K562 (cell line): ENCODE measurements around the gene DNAJB1. TPM values are rescaled to one million over a fixed set of nuclear protein-coding genes. Genes with fewer than 3 reads are reported as not detected.
A peak's percentile ranks its signal among the peaks of the same experiment; 100 is the strongest.

Source experiments
- ATF1 ChIP-seq, 2 experiments: fragments of 450-650 bp in 1 of 2; IDR thresholded peaks; 2 replicates each; pipeline ENCODE4 v1.6.1; 2016; ENCODE audit warnings: missing compliant biosample characterization in 1 of 2, missing genetic modification characterization in 1 of 2
- CBFA2T3 ChIP-seq: fragments of 450-650 bp; IDR thresholded peaks from 2 replicates; pipeline ENCODE4 v1.6.1; 2017
- GABPB1 ChIP-seq: sonication (generic); formaldehyde crosslinking; IDR thresholded peaks from 2 replicates; pipeline ENCODE4 v1.8.0; 2022; ENCODE audit warnings: mild to moderate bottlenecking, missing genetic modification reagents
- HMGN3 ChIP-seq: IDR thresholded peaks from 2 replicates; pipeline ENCODE4 v1.6.1; 2011; ENCODE audit warnings: borderline replicate concordance, low read depth, mild to moderate bottlenecking, mixed read lengths, low read length; ENCODE audit not compliant: insufficient read length; ENCODE audit errors: extremely low read depth
- MCM2 ChIP-seq: fragments of 450-650 bp; IDR thresholded peaks from 2 replicates; pipeline ENCODE4 v1.6.1; 2017; ENCODE audit warnings: low read depth, mild to moderate bottlenecking
- NFIX ChIP-seq: fragments of 250-450 bp; sonication (Bioruptor Pico); IDR thresholded peaks from 2 replicates; pipeline ENCODE4 v1.4.0; 2020; ENCODE audit warnings: low read depth, mild to moderate bottlenecking, moderate library complexity
- RBM14 ChIP-seq: fragments of 200-400 bp; formaldehyde crosslinking; IDR thresholded peaks from 2 replicates; pipeline ENCODE4 v1.6.1; 2018; ENCODE audit warnings: low read depth, mild to moderate bottlenecking, low read length, moderate library complexity, borderline replicate concordance; ENCODE audit not compliant: insufficient read depth
- SAFB2 ChIP-seq: fragments of 200-400 bp; formaldehyde crosslinking; IDR thresholded peaks from 2 replicates; pipeline ENCODE4 v1.6.1; 2018; ENCODE audit warnings: borderline replicate concordance, low read length, low read depth, moderate library complexity; ENCODE audit not compliant: severe bottlenecking
- SETDB1 ChIP-seq: IDR thresholded peaks from one replicate; pipeline ENCODE4 v1.6.1; 2012; ENCODE audit warnings: low read length, control low read depth, inconsistent platforms
- SMAD3 ChIP-seq: fragments of 450-650 bp; formaldehyde crosslinking; conservative IDR thresholded peaks from 2 replicates; pipeline ENCODE4 v1.4.0; 2020; ENCODE audit warnings: mild to moderate bottlenecking
- SREBF2 ChIP-seq: sonication (generic); formaldehyde crosslinking; IDR thresholded peaks from 2 replicates; pipeline ENCODE4 v1.4.0; 2020; ENCODE audit warnings: mild to moderate bottlenecking, missing genetic modification reagents
- THRAP3 ChIP-seq: fragments of 450-650 bp; IDR thresholded peaks from 2 replicates; pipeline ENCODE4 v1.6.1; 2016; ENCODE audit warnings: mild to moderate bottlenecking, inconsistent platforms, borderline replicate concordance
- ZNF445 ChIP-seq: fragments of 250-450 bp; sonication (Bioruptor Pico); IDR thresholded peaks from 2 replicates; pipeline ENCODE4 v1.4.0; 2020; ENCODE audit warnings: low read depth, mild to moderate bottlenecking, moderate library complexity
- ZNF551 ChIP-seq: fragments of 250-450 bp; sonication (Bioruptor Pico); IDR thresholded peaks from 2 replicates; pipeline ENCODE4 v1.5.0; 2021; ENCODE audit warnings: mild to moderate bottlenecking, moderate library complexity
- polyA plus RNA-seq, 8 experiments: library from polyadenylated mRNA; depleted of rRNA in 4 of 8; stranded (reverse) in 5 of 8; unstranded in 3 of 8; fragments of >200 nt; fragmentation: Nextera tagmentation in 2 of 8; fragmentation: Illumina TruSeq in 1 of 8; extraction: Ambion mirVana in 2 of 8; extraction: Trizol in 1 of 8; gene quantifications; 2 replicates each; pipeline versions ENCODE4 v1.2.1 to v1.2.3, GENCODE V29; 2011 to 2014; ENCODE audit warnings: inconsistent platforms in 1 of 8, missing spikeins in 1 of 8
- total RNA-seq, 7 experiments: library from RNA; depleted of rRNA in 6 of 7; stranded (reverse); fragments of >200 nt in 6 of 7; fragmentation: Illumina TruSeq in 2 of 7; extraction: Trizol in 2 of 7; gene quantifications; 2 replicates each; pipeline versions ENCODE4 v1.2.1 to v1.2.3, GENCODE V29; 2011 to 2021; ENCODE audit warnings: low replicate concordance in 1 of 7
- TF ChIP-seq, protein P1 (sequence below): fragments of 450-650 bp; IDR thresholded peaks from 2 replicates; pipeline ENCODE4 v1.6.1; 2018; ENCODE audit not compliant: partially characterized antibody
- TF ChIP-seq, protein P2 (sequence below): fragments of 450-650 bp; IDR thresholded peaks from 2 replicates; pipeline ENCODE4 v1.7.0; 2016; ENCODE audit warnings: borderline replicate concordance
- TF ChIP-seq, protein P3 (sequence below): fragments of 250-450 bp; sonication (Bioruptor Pico); IDR thresholded peaks from 2 replicates; pipeline ENCODE4 v1.4.0; 2020
- TF ChIP-seq, protein P4 (sequence below): fragments of 250-450 bp; sonication (Bioruptor Pico); IDR thresholded peaks from 2 replicates; pipeline ENCODE4 v1.5.0; 2022; ENCODE audit warnings: mild to moderate bottlenecking

Gene DNAJB1
- total and polyA plus RNA-seq, 9 of the 15 experiments (the other 6 are each of a cell fraction or from before 2014, with no cell fraction given), result 13.2 to 113 (median 62.1) TPM

DNA sequence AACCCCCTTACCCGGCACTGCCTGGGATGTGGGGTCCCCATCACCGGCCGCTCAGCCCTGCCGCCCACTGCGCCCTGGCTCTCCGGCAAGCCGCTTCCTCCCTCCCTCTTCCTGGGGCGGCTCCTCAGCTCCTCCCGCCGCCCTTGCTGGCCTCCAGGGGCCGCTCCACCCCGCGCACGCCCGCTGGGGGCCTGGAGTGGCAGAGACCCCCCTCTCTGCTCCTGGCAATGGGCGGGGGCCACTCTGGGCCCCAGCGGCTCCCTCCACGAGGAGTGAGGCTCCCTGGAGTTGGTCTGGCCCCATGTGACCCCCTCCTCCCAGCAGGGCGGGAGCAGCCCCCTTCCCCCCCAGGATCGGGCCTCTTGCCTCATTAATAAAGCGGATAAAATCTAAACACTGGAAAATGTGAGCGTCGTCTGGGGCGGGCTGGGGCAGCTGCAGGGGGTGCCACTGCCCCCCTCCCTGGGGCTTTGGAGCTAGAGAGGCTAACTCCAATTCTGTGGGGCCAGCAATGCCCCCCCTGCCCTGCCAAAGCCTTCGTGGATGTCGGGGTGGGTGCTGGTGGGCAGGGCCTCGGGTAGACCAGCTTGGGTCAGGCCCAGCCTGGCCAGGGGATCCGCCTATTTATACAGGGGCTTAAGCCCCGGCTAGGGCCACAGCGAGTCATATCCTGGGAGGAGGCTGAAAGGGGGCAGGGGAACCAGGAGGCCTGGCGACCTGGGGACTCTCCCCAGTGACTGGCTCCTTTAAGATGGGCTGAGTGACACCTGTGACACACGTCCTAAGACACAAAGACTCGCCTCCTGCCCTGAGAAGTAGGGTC, 42.7 kb downstream of the DNAJB1 start, which contains the start of gene PTGER1 (continued):
- TF ChIP-seq, protein P1, sequence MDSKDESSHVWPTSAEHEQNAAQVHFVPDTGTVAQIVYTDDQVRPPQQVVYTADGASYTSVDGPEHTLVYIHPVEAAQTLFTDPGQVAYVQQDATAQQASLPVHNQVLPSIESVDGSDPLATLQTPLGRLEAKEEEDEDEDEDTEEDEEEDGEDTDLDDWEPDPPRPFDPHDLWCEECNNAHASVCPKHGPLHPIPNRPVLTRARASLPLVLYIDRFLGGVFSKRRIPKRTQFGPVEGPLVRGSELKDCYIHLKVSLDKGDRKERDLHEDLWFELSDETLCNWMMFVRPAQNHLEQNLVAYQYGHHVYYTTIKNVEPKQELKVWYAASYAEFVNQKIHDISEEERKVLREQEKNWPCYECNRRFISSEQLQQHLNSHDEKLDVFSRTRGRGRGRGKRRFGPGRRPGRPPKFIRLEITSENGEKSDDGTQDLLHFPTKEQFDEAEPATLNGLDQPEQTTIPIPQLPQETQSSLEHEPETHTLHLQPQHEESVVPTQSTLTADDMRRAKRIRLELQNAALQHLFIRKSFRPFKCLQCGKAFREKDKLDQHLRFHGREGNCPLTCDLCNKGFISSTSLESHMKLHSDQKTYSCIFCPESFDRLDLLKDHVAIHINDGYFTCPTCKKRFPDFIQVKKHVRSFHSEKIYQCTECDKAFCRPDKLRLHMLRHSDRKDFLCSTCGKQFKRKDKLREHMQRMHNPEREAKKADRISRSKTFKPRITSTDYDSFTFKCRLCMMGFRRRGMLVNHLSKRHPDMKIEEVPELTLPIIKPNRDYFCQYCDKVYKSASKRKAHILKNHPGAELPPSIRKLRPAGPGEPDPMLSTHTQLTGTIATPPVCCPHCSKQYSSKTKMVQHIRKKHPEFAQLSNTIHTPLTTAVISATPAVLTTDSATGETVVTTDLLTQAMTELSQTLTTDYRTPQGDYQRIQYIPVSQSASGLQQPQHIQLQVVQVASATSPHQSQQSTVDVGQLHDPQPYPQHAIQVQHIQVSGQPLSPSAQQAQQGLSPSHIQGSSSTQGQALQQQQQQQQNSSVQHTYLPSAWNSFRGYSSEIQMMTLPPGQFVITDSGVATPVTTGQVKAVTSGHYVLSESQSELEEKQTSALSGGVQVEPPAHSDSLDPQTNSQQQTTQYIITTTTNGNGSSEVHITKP, result peak; percentile 10
- TF ChIP-seq SMAD3 (CRISPR knock-in tag) (no peak), SREBF2 (CRISPR knock-in tag) (no peak), ZNF551 (no peak), CBFA2T3 (no peak), HMGN3 (peak; percentile 35), SETDB1 (no peak), NFIX (no peak), ATF1 (CRISPR knock-in tag; IDR thresholded peaks at IDR 0.05) (no peak), ATF1 (tag; IDR thresholded peaks at IDR 0.05) (no peak), THRAP3 (no peak), SAFB2 (no peak), MCM2 (no peak), RBM14 (no peak), GABPB1 (no peak), ZNF445 (CRISPR knock-in tag) (no peak)
- TF ChIP-seq, protein P2, sequence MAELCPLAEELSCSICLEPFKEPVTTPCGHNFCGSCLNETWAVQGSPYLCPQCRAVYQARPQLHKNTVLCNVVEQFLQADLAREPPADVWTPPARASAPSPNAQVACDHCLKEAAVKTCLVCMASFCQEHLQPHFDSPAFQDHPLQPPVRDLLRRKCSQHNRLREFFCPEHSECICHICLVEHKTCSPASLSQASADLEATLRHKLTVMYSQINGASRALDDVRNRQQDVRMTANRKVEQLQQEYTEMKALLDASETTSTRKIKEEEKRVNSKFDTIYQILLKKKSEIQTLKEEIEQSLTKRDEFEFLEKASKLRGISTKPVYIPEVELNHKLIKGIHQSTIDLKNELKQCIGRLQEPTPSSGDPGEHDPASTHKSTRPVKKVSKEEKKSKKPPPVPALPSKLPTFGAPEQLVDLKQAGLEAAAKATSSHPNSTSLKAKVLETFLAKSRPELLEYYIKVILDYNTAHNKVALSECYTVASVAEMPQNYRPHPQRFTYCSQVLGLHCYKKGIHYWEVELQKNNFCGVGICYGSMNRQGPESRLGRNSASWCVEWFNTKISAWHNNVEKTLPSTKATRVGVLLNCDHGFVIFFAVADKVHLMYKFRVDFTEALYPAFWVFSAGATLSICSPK, result no peak
- TF ChIP-seq, protein P3, sequence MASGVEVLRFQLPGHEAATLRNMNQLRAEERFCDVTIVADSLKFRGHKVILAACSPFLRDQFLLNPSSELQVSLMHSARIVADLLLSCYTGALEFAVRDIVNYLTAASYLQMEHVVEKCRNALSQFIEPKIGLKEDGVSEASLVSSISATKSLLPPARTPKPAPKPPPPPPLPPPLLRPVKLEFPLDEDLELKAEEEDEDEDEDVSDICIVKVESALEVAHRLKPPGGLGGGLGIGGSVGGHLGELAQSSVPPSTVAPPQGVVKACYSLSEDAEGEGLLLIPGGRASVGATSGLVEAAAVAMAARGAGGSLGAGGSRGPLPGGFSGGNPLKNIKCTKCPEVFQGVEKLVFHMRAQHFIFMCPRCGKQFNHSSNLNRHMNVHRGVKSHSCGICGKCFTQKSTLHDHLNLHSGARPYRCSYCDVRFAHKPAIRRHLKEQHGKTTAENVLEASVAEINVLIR, result no peak
- TF ChIP-seq, protein P4, sequence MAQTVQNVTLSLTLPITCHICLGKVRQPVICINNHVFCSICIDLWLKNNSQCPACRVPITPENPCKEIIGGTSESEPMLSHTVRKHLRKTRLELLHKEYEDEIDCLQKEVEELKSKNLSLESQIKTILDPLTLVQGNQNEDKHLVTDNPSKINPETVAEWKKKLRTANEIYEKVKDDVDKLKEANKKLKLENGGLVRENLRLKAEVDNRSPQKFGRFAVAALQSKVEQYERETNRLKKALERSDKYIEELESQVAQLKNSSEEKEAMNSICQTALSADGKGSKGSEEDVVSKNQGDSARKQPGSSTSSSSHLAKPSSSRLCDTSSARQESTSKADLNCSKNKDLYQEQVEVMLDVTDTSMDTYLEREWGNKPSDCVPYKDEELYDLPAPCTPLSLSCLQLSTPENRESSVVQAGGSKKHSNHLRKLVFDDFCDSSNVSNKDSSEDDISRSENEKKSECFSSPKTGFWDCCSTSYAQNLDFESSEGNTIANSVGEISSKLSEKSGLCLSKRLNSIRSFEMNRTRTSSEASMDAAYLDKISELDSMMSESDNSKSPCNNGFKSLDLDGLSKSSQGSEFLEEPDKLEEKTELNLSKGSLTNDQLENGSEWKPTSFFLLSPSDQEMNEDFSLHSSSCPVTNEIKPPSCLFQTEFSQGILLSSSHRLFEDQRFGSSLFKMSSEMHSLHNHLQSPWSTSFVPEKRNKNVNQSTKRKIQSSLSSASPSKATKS (CRISPR knock-in tag), result no peak
